Retinal pigment epithelial cell (primary cell): ENCODE data around the gene GPR162.

ENCODE experiments used
- DNase-seq: peaks from one replicate; pipeline ENCODE4 v3.0.0-alpha.2; 2010; ENCODE audit warnings: low read depth
- H3K4me3 ChIP-seq: 2 replicates; pipeline ENCODE4 v1.5.1; 2011; ENCODE audit warnings: mild to moderate bottlenecking, low read length, control low read depth, moderate library complexity
- TF ChIP-seq, protein P1 (sequence below): conservative IDR thresholded peaks from 2 replicates; pipeline ENCODE4 v1.5.1; 2011; ENCODE audit warnings: low read depth, low read length, control low read depth, inconsistent platforms

The GPR162 gene

DNA sequence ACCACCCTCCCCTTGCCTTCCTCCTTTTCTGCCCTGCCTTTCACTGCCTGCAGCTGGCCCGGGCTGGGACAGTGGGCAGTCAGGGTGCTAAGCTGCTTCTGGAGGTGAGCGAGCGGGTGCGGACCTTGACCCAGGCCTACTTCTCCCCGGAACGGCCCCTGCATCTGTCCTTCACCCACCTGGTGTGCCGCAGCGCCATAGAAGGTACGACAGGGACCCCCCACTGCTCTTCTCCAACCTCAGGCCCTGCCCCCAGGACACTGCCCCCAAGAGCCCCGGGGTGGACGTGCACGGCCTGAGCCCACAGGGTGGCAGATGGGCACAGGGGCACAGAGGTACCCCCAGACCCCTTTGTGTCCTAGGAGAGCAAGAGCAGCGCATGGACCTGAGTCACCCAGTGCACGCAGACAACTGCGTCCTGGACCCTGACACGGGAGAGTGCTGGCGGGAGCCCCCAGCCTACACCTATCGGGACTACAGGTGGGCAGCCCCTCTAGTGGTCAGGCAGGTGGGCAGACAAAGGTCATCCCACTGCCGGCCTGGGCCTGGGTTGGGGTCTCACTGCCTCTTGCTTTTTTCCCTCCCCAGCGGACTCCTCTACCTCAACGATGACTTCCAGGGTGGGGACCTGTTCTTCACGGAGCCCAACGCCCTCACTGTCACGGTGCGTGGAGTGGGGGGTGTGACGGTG is 15.9 kb downstream of the GPR162 start:
- DNase-seq: no peak
- TF ChIP-seq, protein P1, sequence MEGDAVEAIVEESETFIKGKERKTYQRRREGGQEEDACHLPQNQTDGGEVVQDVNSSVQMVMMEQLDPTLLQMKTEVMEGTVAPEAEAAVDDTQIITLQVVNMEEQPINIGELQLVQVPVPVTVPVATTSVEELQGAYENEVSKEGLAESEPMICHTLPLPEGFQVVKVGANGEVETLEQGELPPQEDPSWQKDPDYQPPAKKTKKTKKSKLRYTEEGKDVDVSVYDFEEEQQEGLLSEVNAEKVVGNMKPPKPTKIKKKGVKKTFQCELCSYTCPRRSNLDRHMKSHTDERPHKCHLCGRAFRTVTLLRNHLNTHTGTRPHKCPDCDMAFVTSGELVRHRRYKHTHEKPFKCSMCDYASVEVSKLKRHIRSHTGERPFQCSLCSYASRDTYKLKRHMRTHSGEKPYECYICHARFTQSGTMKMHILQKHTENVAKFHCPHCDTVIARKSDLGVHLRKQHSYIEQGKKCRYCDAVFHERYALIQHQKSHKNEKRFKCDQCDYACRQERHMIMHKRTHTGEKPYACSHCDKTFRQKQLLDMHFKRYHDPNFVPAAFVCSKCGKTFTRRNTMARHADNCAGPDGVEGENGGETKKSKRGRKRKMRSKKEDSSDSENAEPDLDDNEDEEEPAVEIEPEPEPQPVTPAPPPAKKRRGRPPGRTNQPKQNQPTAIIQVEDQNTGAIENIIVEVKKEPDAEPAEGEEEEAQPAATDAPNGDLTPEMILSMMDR: no peak
- no peak overlapping the region for H3K4me3 ChIP-seq

DNA sequence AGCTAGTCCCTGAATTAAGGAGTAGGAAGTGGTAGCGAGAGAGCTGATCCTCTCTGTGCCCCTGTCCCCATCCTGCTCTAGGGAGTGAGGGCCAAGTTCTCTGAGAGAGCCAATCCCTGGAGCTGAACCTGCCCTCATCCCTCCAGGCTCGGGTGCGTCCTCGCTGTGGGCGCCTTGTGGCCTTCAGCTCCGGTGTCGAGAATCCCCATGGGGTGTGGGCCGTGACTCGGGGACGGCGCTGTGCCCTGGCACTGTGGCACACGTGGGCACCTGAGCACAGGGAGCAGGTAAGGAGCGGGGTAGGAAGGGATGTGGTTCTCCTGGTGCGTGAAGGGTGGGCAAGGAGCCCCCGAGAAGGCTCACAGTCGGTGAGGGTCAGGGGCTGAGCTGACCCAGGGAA is 17.2 kb downstream of the GPR162 start:
- H3K4me3 ChIP-seq: no peak overlapping the region
- TF ChIP-seq, protein P1: no peak
- DNase-seq: no peak

DNA sequence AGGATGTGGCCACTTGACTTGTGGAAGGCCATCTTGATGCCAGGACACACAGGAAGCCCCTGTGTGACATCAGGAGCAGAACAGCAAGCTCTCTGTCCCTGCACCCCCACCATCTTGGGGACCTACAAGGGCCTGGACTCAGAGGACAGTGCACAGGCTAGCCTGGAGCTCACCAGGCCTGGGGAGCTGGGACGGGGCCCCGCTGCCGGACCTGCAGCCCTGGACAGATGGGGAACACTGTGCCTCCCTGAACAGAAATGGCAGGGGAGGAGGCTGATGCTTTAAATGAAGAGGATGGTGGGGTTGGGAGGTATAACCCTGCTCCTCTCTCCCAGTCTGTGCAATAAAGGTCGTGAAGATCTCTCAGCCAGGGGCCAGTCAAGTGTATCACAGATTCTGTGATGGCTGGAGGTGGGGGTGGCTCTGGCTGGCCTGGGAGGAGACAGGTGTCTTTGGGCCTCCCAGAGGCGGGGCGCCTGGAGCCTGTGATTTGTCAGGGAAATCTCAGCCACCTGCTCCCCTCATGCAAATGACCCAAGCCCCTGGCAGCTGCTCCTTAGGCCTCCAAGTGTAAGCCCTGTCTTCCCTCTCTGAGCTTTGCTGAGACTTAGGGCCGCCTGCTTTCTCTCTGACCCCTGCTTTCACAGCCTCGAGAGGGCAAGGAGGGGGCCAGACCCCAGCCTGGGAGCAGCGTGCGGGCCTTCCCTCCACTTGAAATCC is 18.0 kb downstream of the GPR162 start:
- TF ChIP-seq, protein P1: no peak
- no peak overlapping the region for H3K4me3 ChIP-seq
- no peak for DNase-seq

DNA sequence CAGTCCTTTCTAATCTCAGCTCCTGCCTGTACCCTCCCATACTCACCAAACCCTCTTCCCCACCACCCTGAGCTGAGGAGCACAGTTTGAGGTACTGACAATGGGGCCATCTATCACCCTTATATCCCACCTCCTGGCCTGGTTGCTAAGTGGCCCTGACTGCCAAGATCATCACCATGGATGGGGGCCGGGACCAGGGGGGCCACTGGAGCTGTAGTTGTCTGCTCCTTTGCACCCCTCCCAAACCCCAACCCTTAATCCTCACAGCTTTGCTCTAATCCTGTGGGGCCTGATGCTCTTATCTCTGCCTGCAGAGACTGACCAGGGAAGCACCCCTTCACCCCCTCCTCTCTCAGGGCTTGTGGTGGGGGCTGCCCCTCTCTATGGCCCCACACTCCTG is 18.7 kb downstream of the GPR162 start:
- TF ChIP-seq, protein P1: no peak
- no peak for DNase-seq
- no peak overlapping the region for H3K4me3 ChIP-seq

DNA sequence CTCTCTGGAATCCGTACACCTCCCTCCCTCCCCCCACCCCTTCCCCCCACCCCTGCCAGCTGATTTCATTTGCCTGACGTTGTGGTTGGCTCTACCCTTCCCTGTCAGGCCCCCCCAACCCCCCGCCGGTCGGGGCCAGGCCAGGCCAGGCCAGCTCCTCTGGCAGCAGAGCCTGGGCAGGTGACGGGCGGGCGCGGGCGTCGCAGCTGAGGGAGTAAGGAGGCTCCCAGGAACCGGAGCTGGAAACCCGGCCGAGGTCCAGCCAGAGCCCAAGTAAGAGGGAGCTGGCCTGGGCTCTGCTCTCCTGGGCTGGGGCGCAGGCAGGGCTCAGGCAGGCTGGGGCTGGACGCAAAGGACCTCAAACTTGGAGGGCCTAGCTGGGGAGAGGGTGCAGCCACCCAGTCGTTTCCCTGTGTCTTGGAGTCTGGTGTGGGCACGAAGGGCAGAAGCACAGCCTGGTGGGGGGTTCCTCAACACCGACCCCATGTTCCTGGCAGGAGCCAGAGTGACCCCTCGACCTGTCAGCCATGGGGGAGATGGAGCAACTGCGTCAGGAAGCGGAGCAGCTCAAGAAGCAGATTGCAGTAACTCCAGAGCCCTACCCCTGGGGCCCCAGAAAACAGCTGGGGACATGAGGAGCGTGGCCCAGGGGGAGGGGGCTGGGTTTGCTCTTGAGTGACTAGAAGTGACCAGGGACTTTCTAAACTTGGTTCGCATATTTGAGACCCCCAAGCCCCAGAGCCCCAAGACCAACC is 19.3 kb downstream of the GPR162 start, which contains the start of gene GNB3:
TSS of gene GNB3 (plus strand) at position 165 of the 755 bp plus-strand sequence. CDS start at position 528, 363 bp downstream.
- H3K4me3 ChIP-seq: no peak within 1 kb of the TSS
- TF ChIP-seq, protein P1: no peak
- DNase-seq: no peak

DNA sequence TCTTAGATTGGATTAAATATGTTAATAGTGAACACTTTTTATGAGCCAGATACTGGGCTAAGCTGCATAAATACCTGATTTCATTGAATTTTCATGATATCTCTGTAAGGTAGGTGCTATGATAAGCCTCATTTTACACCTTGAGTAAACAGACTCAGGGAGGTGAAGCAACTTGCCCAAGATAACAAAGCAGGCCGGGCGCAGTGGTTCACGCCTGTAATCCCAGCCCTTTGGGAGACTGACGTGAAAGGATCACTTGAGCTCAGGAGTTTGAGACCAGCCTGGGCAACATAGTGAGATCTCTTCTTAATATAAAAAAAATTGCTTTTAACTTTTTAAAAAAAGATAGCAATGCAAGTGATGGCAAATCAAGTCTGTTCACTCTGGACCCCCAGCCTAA is 20.5 kb downstream of the GPR162 start:
- TF ChIP-seq, protein P1: no peak
- DNase-seq: no peak
- no peak overlapping the region for H3K4me3 ChIP-seq
